GM21576 (cell line): ENCODE measurements around the gene TGFA.

Experiments used
- ATAC-seq: cut with Tn5 transposase; IDR thresholded peaks from one replicate; pipeline ENCODE4 v1.9.1; 2021; ENCODE audit warnings: mild to moderate bottlenecking, moderate library complexity; ENCODE audit not compliant: unreplicated experiment

TGFA gene

DNA sequence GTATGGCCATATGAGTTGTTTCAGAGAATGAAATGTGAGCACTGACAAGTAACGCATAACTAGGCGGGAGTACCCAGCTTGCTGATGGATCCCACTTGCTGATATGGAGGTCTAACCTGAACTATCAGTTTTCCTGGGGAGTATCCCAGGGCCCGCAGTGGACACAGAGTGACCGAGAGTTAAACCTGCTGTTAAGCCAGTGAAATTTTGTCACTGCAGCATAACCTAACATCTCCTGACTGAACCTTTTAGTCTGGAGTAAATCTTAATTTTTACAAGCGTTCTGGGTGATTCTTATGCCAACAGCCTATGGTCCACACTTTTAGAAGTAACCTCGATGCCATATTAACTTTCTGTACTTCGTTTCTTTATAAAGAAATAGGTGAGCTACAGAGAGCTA lies 54.4 kb downstream of the TGFA start:
- no peak for ATAC-seq

- no peak for ATAC-seq
These were observed 55.1 kb downstream of the TGFA start for GRCh38 chr2:70498528-70498927.

DNA sequence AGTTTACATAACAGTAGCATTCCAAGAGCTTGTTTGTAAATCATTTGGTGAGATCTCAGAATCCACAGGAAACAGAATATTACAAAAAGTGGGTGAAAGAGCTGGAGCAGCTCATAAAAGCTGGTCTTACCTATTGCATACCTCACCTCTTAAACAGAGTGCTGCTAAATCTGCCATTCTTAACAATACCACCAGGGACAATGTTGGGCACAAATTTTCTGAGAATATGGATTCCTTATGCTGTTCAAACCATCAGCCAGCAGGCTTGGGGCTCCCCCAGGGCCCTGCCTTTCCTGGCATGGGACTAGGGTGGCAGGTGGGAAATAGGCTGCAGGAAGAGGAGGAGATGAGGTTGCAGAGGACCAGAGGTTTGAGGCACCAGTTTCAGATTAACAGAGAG lies 55.6 kb downstream of the TGFA start:
- ATAC-seq, result no peak

GRCh38 chr2:70496819-70497218 lies 56.8 kb downstream of the TGFA start:
- ATAC-seq, result no peak

DNA sequence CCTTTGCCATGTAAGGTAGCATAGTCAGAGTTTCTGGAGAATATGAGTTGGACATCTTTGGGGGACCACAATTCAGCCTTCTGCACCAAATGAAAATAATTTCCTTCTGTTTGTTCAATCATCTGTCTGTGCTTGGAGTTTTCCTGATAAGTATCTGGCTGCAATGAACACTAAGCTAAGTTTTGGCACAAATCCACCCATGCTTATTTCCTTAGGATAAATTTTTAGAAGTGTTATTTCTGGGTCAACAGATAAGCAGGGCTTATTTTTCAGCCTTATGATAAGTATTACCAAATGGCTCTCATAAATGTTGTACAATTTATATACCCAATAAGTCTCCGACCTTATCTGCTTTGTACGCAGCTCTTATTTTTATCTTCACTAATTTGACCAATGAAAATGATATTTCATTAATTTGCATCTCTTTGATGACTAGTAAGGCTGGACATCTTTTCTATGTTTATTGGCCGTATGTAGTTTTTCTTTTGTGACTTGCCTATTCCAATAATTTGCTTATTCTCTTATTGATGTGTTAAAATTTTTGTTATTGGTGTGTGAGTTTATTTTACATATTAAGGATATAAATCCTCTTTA lies 59.2 kb downstream of the TGFA start:
- no peak for ATAC-seq

DNA sequence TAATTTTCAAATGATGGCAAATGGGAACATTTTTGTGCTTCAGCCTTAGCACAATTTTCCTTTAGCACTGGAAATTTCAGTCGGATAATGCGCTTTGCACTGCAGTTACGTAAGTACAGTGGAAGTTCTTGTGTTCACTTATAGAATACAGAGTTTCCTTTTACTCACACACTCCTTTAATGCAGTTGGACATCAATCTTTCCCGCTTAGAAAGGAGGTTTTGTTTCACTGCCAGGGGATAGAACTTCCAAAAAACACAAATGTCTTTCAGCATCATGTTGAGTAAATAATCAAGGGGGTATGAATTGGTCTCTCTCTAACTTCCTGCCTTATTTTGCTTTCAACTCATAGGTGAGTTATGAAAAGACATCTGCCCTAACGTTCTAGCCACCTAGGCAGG lies 63.2 kb downstream of the TGFA start:
- no peak for ATAC-seq

DNA sequence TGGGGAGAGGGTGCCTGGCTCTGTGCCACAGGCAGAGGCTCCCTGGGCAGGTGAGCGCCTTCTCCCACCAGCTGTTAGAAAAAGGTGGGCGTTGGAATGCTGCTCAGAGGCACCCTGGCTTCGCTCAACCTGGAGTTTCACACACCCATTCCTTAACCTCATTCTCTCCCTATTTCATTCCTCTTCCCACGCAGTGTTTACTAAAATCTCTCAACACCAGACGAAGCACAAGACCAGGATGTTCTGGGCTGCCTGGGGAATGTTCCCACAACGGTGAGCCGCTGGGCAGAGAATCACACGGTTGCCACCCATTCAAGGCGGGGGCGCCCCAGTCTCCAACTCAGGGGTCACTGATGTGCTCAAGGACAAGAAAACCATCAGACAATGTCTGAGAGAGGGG lies 64.5 kb downstream of the TGFA start:
- no peak for ATAC-seq

DNA sequence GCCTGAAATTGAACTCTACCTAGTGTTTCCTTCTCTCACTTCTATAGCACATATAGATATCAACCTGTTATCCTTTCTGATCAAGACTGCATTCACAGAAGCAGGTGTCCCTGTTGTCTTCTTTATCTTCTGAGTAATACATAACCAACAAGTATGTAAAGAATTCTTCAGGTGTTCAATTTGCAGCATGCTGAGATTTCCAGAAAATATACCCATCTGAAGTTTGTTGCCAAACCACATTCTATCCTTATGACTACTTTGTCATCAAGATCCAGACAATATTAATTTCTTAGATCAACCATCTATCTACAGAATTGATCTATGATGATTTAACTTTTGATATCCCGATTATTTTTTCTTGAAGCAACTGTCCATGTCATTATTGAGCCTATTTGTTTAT lies 69.5 kb downstream of the TGFA start:
- ATAC-seq, result no peak

DNA sequence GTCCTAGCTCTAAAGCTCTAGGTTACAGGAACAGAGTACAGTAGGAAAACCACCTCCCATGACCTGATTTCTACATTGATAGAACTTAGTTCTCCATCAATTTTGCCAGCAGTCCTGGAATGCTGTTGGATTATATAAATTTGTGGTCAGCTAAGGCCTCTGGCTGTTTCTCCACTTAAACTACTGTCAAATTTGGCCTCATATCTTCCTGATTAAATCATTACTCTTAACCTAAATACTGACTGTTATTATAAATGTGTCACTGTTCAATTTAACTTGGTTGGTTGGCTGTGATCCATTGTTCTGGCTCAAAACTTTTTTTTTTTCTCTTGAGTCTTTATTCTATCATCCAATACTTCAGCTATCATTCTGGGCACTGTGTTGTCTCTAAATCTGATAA lies 71.2 kb downstream of the TGFA start:
- ATAC-seq, result no peak

DNA sequence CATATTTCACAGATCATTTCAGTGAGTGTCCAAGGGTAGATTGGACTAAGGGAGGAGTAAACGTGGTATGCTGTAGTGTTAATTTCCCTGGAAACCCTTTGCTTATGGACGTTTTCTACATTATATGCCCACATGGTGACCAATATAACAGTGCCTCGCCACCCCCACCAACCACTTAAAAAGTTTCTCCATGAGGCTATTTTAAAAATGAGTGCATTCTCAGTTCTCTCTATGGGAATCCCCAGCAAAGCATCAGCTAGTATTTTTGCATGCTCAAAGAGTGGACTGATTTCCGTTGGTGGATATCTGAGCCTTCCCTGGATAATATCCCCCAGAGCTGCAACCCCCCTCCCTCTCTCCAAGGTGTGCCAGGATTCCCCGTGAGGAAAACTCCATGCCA lies 73.2 kb downstream of the TGFA start:
- ATAC-seq, result no peak

GRCh38 chr2:70479816-70480215 lies 73.8 kb downstream of the TGFA start:
- no peak for ATAC-seq

DNA sequence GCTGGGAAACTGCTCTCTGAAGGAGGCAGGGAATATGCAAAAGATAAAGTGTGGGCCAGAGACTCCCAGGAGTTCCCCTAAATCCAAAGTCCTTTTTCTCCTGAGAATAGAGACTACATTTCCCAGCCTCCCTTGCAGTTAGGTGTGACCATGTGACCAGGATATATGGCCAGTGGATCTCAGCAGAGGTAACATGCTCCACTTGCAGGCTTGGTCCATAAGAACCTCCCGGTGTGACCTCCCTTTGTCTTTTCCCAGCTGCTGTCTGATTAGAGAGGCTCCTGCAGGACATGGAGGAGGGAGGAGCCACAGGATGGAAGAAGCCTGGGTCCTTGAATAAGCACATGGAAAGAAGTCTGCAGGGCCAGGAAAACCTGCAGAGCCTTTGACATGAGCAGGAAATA lies 76.2 kb downstream of the TGFA start:
- ATAC-seq, result no peak

GRCh38 chr2:70475266-70475665 lies 78.4 kb downstream of the TGFA start:
- no peak for ATAC-seq

DNA sequence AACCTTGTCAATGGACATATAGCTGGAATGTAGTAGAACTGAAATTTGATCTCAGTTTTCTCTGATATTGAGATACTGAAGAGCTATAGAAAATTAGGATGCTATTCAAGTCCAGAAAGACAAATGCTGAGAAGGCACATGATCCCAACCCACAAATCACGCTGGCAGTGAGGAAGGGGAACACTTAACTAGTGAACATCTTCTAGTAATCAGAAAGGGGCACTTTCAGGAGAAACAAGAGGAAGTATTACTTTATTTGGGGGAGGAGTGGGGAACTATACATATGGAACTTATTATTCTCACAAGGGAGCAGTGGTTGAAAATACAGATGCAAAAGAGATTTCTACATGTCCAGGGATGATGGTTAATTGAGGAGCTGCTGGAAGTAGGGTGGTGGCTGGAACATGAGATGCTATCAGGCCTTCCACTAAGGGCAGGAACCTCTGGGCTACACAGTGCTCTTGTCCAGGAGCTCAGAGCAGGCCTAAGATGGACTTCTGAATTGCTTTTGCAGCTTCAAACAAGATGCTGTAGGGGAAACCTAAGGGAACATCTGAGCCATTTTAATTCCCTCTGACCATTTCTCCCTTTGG lies 79.3 kb downstream of the TGFA start:
- ATAC-seq, result no peak

DNA sequence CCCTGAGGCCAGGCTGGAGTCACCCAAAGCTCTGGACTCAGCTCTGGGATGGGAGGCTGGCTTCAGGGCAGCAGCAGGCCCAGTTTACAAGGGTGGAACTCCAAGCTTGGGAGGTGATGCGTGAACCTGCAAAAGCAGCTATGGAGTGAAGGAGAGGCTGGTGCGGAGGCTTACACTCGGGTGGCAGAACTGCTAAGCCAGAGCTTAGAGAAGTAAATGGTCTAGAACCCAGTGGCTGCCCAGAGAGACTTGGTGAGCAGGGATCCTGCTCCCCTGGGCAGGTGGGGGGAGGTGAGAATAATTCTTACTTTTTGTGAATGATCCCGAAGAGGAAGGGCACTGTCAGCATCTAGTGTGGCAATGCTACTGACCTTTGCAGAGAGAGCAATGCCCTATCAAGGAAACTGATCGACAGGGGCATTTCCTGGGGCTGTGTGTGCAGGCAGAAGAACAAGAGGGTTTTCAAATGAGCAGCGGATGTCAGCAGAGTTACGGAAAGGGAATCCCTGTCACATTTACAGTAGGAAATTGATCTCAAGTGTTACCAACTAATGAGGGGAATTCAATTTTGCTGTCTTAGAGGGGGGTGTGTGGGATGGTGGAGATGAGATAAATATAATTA lies 80.4 kb downstream of the TGFA start:
- ATAC-seq, result no peak

DNA sequence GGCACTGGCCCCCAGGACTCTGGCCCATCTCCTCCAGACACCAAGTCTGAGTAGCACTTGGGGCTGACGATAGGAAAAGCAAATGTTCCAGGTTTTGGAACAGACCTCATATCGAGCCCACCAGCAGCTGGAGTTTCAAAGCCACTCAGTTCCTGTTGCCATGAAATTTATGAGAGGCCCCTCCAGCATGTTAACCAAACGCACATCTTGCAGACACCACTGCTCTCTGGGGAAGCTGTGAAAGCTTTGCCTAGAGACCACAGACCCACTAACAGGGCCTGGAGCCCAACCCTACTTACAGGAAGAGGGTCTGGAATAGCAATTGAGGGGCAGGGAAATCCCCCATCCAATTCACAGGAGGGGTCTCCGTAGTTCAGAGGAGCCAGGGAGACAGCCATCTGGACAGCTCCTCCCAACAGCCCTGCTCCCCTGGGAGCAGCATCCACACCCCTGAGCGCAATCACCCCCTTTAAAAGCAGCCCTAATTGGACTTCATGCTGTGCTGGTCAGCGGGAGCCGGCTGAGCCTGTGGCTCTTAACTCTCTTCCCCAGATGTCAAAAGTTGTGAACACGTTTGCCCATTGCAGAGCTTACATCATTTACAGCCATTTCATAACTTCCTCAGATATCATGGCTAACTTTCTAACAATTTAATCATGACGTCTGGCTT lies 81.3 kb downstream of the TGFA start:
- ATAC-seq, result no peak

DNA sequence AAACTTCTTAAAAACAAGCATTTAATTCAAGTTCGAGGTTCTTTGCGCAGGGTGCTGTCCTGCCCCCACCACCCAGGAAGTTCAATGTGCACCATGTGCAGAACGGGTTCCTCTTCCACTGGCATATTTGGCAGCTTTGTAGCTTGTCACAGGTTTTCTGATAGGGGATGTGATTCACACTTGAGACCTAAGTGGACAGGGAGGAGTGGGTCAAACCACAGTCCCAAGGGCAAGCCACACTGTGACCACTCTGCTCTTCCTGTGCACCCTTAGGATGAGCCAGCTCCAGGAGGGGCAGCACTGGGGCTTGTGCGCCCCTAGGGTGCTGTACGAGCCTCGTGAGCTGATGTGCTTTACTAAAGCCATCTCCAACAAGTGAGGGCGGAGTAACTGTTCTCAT lies 82.5 kb downstream of the TGFA start:
- no peak for ATAC-seq

DNA sequence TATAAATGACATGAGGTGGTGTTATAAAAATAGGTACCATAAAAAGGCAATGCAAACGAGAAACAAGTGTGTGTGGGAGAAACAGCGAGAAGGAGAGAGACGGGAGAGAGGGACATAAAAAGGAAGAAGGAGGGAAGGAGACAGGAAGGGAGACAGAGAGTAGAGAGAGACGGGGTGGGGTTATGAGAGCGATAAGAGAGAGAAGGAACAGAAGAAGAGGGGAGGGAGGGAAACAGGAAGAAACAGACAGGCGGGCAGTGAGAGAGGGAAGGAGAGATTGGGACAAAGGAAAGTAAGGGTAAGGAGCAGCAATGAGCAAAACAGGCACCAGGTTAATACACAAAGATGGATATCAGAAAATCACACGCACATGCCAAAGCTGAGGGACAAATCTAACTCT lies 83.7 kb downstream of the TGFA start:
- ATAC-seq, result no peak

GRCh38 chr2:70469435-70469834 lies 84.2 kb downstream of the TGFA start:
- no peak for ATAC-seq

DNA sequence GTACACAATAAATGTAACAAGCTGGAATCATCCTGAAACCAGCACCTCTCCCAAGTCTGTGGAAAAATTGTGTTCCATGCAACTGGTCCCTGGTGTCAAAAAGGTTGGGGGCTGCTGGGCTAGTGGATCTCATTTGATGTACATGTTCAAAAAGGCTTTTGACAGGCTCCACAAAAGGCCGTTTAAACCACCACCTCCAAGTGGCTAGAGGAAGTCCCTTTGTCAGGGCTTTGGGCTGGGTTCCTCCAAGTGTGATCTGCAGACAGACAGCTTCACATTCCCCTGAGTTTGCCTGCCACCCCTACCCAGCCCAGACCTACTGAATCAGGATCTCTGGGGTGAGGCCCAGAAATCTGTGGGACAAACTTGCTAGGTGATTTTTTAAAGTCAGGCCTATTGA lies 84.7 kb downstream of the TGFA start:
- ATAC-seq, result no peak

DNA sequence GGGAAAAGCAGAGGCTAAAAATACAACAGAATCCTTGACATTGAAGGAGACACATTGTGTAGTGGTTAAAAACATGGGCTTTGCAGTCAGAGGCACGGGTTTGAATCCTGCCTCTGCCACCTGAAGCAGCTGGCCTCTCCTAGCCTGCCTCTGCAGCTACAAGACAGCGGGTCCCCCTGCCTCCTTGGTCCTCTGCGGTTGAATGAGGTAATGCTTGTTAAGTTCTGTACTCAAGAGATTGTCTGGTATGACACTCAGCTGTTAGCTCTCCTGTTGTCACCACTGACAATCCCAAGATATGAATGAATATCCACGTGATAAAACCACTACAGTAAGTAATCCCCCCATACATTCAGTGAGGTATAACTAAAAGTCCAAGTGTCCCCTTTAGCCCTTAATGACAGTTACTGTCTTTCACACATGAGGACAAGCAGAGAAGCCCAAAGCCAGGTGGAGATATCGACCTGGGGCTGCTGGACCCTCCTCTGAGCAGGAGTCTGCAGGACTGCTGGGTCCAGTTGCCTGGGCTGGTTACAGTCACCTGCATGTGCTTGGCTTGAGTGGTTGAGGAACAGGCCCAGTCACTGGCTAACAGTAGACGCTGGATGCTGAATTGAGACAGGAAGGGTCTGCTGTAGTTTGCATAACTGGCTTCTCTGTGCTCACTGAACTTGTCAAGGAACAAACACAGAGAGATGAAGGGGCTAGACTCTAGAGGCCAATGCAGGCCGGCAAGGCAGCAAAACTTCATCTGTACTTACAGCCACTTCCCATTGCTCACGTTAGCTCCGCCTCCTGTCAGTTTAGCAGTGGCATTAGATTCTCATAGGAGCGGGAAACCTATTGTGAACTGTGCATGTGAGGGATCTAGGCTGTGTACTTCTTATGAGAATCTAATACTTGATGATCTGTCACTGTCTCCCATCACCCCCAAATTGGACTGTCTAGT lies 85.5 kb downstream of the TGFA start:
- ATAC-seq, result no peak
